KOPT-K1 (cell line): Measurements from ENCODE around the gene PTCH1.

Experiments used
- H3K27ac ChIP-seq: fragments of 200-600 bp; sonication (generic); 2 replicates; pipeline ENCODE4 v1.5.1; 2016; ENCODE audit warnings: antibody characterized with exemption, mild to moderate bottlenecking, low read depth, low read length; ENCODE audit not compliant: poor library complexity, severe bottlenecking
- H3K36me3 ChIP-seq: fragments of 200-600 bp; sonication (generic); 2 replicates; pipeline ENCODE4 v1.5.1; 2017; ENCODE audit warnings: antibody characterized with exemption, mild to moderate bottlenecking, low read length, moderate library complexity; ENCODE audit not compliant: insufficient read depth
- H3K9me3 ChIP-seq: fragments of 200-600 bp; sonication (generic); 2 replicates; pipeline ENCODE4 v1.5.1; 2017; ENCODE audit warnings: antibody characterized with exemption, low read length, mild to moderate bottlenecking; ENCODE audit not compliant: insufficient read depth, poor library complexity, severe bottlenecking

Gene PTCH1

DNA sequence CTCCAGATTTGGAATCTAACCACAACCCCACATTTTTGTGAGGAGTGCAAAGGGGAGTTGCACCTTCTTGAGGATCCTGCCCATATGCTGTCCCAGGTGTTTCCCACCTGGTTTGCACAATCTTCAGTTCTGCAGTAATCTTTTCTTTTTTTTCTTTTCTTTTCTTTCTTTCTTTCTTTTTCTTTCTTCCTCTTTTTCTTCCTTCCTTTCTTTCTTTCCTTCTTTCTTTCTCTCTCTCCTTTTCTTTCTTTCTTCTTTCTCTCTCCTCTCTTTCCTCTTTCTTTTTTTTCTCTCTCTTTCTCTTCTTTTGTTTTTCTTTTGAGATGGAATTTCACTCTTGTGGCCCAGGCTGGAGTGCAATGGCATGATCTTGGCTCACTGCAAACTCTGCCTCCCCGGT lies 109.2 kb downstream of the PTCH1 start:
- Histone ChIP-seq H3K9me3 (no peaks in the 10 kb centered on the region), H3K36me3 (no peaks in the 10 kb centered on the region), H3K27ac (no peak overlapping the region)

DNA sequence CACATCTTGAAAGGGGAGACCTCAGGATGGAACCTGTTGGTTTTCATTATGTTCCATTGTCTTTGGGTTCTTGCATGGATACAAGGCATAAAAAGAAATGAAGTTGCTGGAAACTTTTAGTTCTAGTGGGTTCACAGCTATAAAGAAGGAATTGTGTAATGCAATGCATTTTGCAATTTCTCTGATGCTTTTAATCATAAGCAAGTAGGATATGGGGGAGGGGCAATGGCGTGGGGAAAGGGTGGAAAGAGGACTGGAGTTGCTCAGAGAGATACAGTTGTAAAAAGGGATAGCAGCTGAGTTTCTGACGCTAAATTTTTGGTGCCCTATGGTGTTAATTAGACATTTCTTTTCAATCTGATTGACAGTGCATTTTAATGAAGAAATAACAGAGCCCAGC lies 110.7 kb downstream of the PTCH1 start:
- Histone ChIP-seq H3K27ac (no peak overlapping the region), H3K9me3 (no peaks in the 10 kb centered on the region), H3K36me3 (no peaks in the 10 kb centered on the region)

DNA sequence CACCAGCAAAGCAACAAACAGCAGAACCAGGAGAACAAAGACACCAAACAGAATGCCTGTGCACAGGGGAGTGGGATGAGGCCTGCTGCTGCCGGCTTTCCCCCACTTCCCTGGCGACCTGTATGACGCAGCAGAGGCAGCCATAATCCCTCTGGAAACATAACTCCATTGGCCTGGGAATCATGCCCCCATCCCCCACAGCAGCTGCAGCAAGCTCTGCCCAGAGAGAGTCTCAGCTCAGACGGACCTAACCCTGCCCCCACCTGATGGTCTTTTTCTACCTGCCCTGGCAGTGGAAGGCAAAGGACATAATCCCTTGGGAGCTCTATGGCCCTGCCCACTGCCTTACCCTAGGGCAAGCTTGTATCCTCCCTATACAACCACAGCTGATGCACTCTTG lies 117.5 kb downstream of the PTCH1 start:
- no peaks in the 10 kb centered on the region for H3K36me3 ChIP-seq
- H3K27ac ChIP-seq: no peak overlapping the region
- no peaks in the 10 kb centered on the region for H3K9me3 ChIP-seq
